ENCODE results near the gene ENG.
"Not testable (repeated sequence)": the region's sequence is repeated elsewhere in the genome, so short reads cannot be mapped to it uniquely, and the experiment has no call there.

Gene ENG

DNA sequence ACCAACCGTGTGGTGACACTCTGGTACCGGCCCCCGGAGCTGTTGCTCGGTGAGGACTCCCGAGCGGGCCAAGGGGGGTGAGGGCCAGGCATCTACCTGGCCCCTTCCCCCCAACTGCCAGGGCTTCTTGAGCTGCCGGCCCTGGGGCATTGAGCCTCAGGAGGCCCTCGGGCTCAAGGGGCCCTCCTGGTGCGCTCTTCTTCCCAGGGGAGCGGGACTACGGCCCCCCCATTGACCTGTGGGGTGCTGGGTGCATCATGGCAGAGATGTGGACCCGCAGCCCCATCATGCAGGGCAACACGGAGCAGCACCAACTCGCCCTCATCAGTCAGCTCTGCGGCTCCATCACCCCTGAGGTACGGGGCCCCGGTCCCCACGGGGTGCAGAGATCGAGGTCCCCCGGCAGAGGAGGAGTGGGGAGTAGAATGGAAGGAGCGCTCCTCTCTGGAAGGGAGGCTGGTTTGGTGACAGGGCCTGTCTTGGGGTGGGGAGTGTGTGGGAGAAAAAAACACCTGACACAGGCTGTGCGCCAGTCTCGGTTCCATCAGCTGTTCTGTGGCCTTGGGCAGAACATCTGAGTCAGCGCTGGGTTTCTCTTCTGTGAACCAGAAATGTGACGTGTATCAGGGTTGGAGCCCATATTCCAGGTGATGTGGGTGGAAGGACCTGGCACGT is 66.0 kb downstream of the ENG start:
- peaks cover 48% of the 10 kb centered on the region for H3K36me3 ChIP-seq (ENCODE audit: control insufficient read depth, insufficient read depth, low read length)
- H3K9me3 ChIP-seq (ENCODE audit: control insufficient read depth, insufficient read depth, low read length), result no peaks in the 10 kb centered on the region
- H3K4me1 ChIP-seq (ENCODE audit: control insufficient read depth, insufficient read depth, low read length), result peaks cover 3% of the 10 kb centered on the region
- no peak overlapping the region for H3K9ac ChIP-seq (ENCODE audit: low read depth, low read length)
- H3K4me3 ChIP-seq (ENCODE audit: low read depth, low read length), result no peak overlapping the region
- H3K27me3 ChIP-seq (ENCODE audit: control insufficient read depth, insufficient read depth, low read length), result no peaks in the 10 kb centered on the region

GRCh38 chr9:127786773-127787104 is 67.7 kb downstream of the ENG start:
- Histone ChIP-seq H3K4me3 (ENCODE audit: low read depth, low read length) (peak overlapping the region; percentile 87), H3K36me3 (ENCODE audit: control insufficient read depth, insufficient read depth, low read length) (peaks cover 43% of the 10 kb centered on the region), H3K27me3 (ENCODE audit: control insufficient read depth, insufficient read depth, low read length) (no peaks in the 10 kb centered on the region), H3K9me3 (ENCODE audit: control insufficient read depth, insufficient read depth, low read length) (no peaks in the 10 kb centered on the region), H3K9ac (ENCODE audit: low read depth, low read length) (peak overlapping the region; percentile 85), H3K4me1 (ENCODE audit: control insufficient read depth, insufficient read depth, low read length) (no peaks in the 10 kb centered on the region)

GRCh38 chr9:127785933-127786772 is 68.3 kb downstream of the ENG start, which contains the start of gene CDK9:
Gene CDK9 (plus strand): TSS chr9:127786034. CDS start chr9:127786149, 115 bp downstream.
- H3K9ac ChIP-seq (ENCODE audit: low read depth, low read length), result peak within 1 kb of the TSS; percentile 85
- H3K4me3 ChIP-seq (ENCODE audit: low read depth, low read length), result peak within 1 kb of the TSS; percentile 87
- H3K9me3 ChIP-seq (ENCODE audit: control insufficient read depth, insufficient read depth, low read length), result no peaks in the 10 kb centered on the region
- peaks cover 39% of the 10 kb centered on the region for H3K36me3 ChIP-seq (ENCODE audit: control insufficient read depth, insufficient read depth, low read length)
- H3K4me1 ChIP-seq (ENCODE audit: control insufficient read depth, insufficient read depth, low read length), result no peaks in the 10 kb centered on the region
- no peaks in the 10 kb centered on the region for H3K27me3 ChIP-seq (ENCODE audit: control insufficient read depth, insufficient read depth, low read length)

- no peak overlapping the region for H3K9ac ChIP-seq (ENCODE audit: low read depth, low read length)
- no peaks in the 10 kb centered on the region for H3K9me3 ChIP-seq (ENCODE audit: control insufficient read depth, insufficient read depth, low read length)
- peak overlapping the region; percentile 43 for H3K4me3 ChIP-seq (ENCODE audit: low read depth, low read length)
- H3K27me3 ChIP-seq (ENCODE audit: control insufficient read depth, insufficient read depth, low read length), result no peaks in the 10 kb centered on the region
- no peaks in the 10 kb centered on the region for H3K4me1 ChIP-seq (ENCODE audit: control insufficient read depth, insufficient read depth, low read length)
- peaks cover 31% of the 10 kb centered on the region for H3K36me3 ChIP-seq (ENCODE audit: control insufficient read depth, insufficient read depth, low read length)
Measured at GRCh38 chr9:127785023-127785932, 69.2 kb downstream of the ENG start.

DNA sequence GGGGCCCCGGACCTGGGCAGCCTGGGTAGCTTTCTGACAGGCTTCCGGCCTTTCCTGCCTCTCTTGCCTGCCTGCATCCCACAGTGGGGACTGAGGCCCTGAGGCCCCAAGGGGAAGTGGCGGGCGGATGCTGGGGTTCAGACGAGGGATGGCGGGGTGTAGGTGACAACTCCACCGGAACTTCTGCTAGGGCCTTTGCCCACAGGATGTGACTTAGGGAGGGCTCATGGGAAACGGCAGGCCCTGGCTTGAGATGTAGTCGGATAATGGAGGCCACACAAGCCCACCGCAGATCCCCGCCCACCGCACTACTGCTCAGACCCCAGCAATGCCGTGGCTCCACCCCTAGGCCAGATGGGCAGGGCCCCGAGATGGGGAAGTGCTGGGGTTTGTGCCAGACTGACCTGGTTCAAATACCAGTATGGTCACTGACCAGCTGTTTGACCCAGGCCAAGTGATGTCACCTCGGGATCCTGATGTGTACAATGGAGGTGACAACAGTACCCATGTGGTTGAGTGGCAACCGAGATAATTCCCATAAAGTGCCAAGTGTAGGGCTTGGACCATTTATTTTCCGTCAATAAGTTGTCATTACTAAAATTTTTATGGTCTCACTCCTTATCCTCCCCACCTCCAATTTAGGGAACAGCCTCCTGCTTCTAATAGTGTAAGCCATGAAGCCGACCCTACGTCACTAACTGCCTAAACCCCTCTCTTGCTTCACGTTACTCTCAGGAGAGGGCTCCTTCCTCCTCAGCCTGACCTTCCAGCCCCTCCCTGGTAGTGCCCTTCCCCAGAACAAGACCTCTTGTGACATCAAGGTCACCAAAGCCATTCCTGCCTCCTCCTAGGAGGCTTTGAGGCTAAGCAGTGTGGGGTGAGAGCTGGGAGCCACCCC is 71.1 kb downstream of the ENG start:
- no peak overlapping the region for H3K4me3 ChIP-seq (ENCODE audit: low read depth, low read length)
- H3K9ac ChIP-seq (ENCODE audit: low read depth, low read length), result no peak overlapping the region
- no peaks in the 10 kb centered on the region for H3K9me3 ChIP-seq (ENCODE audit: control insufficient read depth, insufficient read depth, low read length)
- H3K36me3 ChIP-seq (ENCODE audit: control insufficient read depth, insufficient read depth, low read length), result peaks cover 12% of the 10 kb centered on the region
- H3K27me3 ChIP-seq (ENCODE audit: control insufficient read depth, insufficient read depth, low read length), result no peaks in the 10 kb centered on the region
- no peaks in the 10 kb centered on the region for H3K4me1 ChIP-seq (ENCODE audit: control insufficient read depth, insufficient read depth, low read length)

DNA sequence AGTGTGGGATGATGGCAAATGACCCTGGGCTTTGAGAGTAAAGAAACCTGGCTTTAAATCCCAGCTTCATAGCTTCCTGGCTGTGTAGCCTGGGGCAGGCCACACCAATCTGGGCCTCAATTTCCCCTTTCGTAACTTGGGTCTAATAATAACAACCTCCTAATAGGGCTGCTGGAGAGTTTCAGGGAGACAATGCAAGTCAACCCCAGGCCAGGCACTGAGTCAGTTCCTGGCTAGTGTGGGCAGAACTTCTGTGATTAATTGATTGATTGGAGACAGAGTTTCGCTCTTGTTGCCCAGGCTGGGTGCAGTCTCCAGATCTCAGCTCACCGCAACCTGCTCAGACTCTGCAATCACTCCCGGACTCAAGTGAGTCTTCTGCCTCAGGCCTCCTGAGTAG is 72.7 kb downstream of the ENG start:
- Histone ChIP-seq H3K4me1 (ENCODE audit: control insufficient read depth, insufficient read depth, low read length) (no peaks in the 10 kb centered on the region), H3K4me3 (ENCODE audit: low read depth, low read length) (no peak overlapping the region), H3K9me3 (ENCODE audit: control insufficient read depth, insufficient read depth, low read length) (no peaks in the 10 kb centered on the region), H3K9ac (ENCODE audit: low read depth, low read length) (no peak overlapping the region), H3K27me3 (ENCODE audit: control insufficient read depth, insufficient read depth, low read length) (no peaks in the 10 kb centered on the region), H3K36me3 (ENCODE audit: control insufficient read depth, insufficient read depth, low read length) (no peaks in the 10 kb centered on the region)

GRCh38 chr9:127780909-127781308 is 73.5 kb downstream of the ENG start:
- H3K36me3 ChIP-seq (ENCODE audit: control insufficient read depth, insufficient read depth, low read length); H3K4me3 ChIP-seq (ENCODE audit: low read depth, low read length); H3K4me1 ChIP-seq (ENCODE audit: control insufficient read depth, insufficient read depth, low read length); H3K9ac ChIP-seq (ENCODE audit: low read depth, low read length); H3K27me3 ChIP-seq (ENCODE audit: control insufficient read depth, insufficient read depth, low read length); H3K9me3 ChIP-seq (ENCODE audit: control insufficient read depth, insufficient read depth, low read length): not testable (repeated sequence)

DNA sequence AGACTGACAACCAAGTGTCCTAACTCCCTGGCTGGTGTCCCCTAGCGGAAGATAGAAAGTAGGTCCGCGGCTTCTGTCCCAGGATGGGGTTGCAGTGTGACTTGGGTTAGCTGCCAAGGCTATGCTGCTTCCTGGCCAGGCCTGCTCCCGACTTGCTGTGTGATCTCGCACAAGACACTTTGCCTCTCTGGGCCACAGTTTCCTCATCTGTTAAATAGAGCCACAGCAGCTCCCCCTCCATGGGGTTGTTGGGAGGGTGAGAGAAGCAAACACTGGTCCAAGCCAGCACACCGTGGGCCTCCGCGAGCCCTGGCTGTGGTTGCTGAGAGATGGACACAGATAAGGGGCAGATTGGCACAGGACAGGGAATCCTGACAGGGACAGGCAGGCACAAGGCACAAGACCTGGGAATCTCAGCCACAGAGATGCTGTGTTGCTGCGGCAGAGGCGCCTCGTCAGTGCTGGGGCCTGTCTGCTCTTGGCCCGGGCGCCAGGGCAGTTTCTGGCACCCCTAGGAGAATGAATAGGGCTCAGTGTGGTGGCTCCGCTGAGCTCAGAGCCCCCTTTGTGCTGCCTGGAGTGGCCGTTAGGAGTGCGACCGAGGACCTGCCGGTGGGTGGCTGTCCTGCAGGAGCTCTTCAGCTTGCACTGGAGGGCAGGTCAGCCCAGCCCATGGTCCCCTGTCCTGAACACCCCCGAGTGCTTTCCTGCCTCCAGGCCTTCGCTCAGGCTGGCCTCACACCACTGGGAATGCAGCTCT is 74.2 kb downstream of the ENG start:
- Histone ChIP-seq H3K27me3 (ENCODE audit: control insufficient read depth, insufficient read depth, low read length) (no peaks in the 10 kb centered on the region), H3K36me3 (ENCODE audit: control insufficient read depth, insufficient read depth, low read length) (no peaks in the 10 kb centered on the region), H3K9ac (ENCODE audit: low read depth, low read length) (no peak overlapping the region), H3K9me3 (ENCODE audit: control insufficient read depth, insufficient read depth, low read length) (no peaks in the 10 kb centered on the region), H3K4me3 (ENCODE audit: low read depth, low read length) (no peak overlapping the region), H3K4me1 (ENCODE audit: control insufficient read depth, insufficient read depth, low read length) (peaks cover 5% of the 10 kb centered on the region)

DNA sequence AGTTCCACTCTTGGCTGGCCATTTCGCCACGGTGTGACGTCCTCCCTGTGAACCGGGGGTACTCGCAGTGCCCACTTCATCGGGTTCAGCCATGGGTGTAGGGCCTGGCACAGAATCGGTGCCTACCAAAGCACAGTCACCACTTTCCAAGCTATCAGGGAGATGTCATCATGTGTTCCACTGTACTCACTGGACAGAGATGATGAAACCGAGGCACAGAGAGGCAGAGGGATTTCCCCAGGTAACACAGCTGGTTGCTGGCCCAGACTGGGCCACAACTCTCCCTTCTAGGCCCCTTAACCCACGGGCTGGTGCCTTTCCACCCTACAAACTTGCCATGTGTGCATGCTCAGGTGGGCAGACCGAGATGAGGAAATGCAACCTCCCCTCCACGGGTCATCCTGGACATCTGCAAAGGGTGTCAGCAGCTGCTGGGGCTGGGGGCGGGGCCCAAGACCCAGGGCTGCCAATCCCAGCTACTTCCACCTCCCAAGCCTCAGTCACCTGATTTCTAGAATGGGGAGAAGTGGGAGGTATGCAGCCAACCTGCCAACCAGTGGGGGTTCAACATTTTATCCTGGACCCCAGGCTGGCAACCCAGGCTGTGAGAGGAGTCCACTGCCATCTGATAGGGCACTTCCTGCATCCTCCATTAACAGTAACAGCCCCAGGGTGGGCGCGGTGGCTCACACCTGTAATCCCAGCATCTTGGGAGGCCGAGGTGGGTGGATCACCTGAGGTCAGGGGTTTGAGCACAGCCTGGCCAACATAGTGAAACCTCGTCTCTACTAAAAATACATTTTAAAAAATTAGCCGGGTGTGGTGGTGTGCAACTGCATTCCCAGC is 75.1 kb downstream of the ENG start:
- Histone ChIP-seq H3K4me1 (ENCODE audit: control insufficient read depth, insufficient read depth, low read length) (peaks cover 5% of the 10 kb centered on the region), H3K4me3 (ENCODE audit: low read depth, low read length) (no peak overlapping the region), H3K9ac (ENCODE audit: low read depth, low read length) (no peak overlapping the region), H3K36me3 (ENCODE audit: control insufficient read depth, insufficient read depth, low read length) (no peaks in the 10 kb centered on the region), H3K27me3 (ENCODE audit: control insufficient read depth, insufficient read depth, low read length) (no peaks in the 10 kb centered on the region), H3K9me3 (ENCODE audit: control insufficient read depth, insufficient read depth, low read length) (no peaks in the 10 kb centered on the region)

Measured in iPS-15b (cell line).